SU-DHL-6 (cell line): ENCODE measurements around the gene PTPRC.

Experiments used
- H2AFZ ChIP-seq: fragments of 200-600 bp; sonication (generic); 2 replicates; pipeline ENCODE4 v1.6.1; 2014; ENCODE audit warnings: low read depth, mild to moderate bottlenecking, moderate library complexity, mixed read lengths, antibody characterized with exemption, low read length; ENCODE audit not compliant: severe bottlenecking
- H3F3A ChIP-seq: fragments of 200-600 bp; shearing (Covaris generic); 2 replicates; pipeline ENCODE4 v1.6.0; 2016; ENCODE audit warnings: antibody characterized with exemption, mild to moderate bottlenecking; ENCODE audit not compliant: insufficient read depth
- H3K27ac ChIP-seq: fragments of 200-600 bp; sonication (generic); 2 replicates; pipeline ENCODE4 v1.5.1; 2016; ENCODE audit warnings: low read depth, mild to moderate bottlenecking, low read length, moderate library complexity, mixed read lengths
- H3K27me3 ChIP-seq: fragments of 200-600 bp; sonication (generic), shearing (Covaris generic); 2 replicates; pipeline ENCODE4 v1.6.0; 2014; ENCODE audit warnings: mild to moderate bottlenecking, low read length
- H3K36me3 ChIP-seq: fragments of 200-600 bp; sonication (generic); 2 replicates; pipeline ENCODE4 v1.6.1; 2014; ENCODE audit warnings: mild to moderate bottlenecking, low read length, mixed read lengths
- H3K4me2 ChIP-seq: fragments of 300-600, 200-600 bp; shearing (Covaris generic), sonication (generic); 2 replicates; pipeline ENCODE4 v1.6.0; 2014; ENCODE audit warnings: low read length, low read depth, mild to moderate bottlenecking; ENCODE audit not compliant: poor library complexity, severe bottlenecking
- H3K4me3 ChIP-seq: fragments of 200-600 bp; sonication (generic); 2 replicates; pipeline ENCODE4 v1.5.1; 2014; ENCODE audit warnings: antibody characterized with exemption, low read length, mild to moderate bottlenecking, mixed read lengths; ENCODE audit not compliant: insufficient read depth, poor library complexity, severe bottlenecking
- H3K79me2 ChIP-seq: fragments of 200-600 bp; sonication (generic); 2 replicates; pipeline ENCODE4 v1.6.1; 2014; ENCODE audit warnings: mild to moderate bottlenecking, low read length, moderate library complexity; ENCODE audit not compliant: insufficient read depth
- H3K9ac ChIP-seq: fragments of 200-600 bp; sonication (generic); 2 replicates; pipeline ENCODE4 v1.7.0; 2014; ENCODE audit warnings: mild to moderate bottlenecking, low read length
- H3K9me2 ChIP-seq: fragments of 200-600 bp; sonication (generic); replicated peaks from 2 replicates; pipeline ENCODE4 v1.6.1; 2014; ENCODE audit warnings: low read length; ENCODE audit not compliant: insufficient read depth
- H3K9me3 ChIP-seq: fragments of 200-600 bp; sonication (generic); 2 replicates; pipeline ENCODE4 v1.6.1; 2014; ENCODE audit warnings: low read length, mixed read lengths; ENCODE audit not compliant: insufficient read depth
- H4K20me1 ChIP-seq: fragments of 200-600 bp; sonication (generic); 2 replicates; pipeline ENCODE4 v1.6.1; 2014; ENCODE audit warnings: low read depth, mild to moderate bottlenecking, antibody characterized with exemption, low read length, moderate library complexity, mixed read lengths
- EZH2phosphoT487 ChIP-seq: fragments of 200-600 bp; sonication (generic), shearing (Covaris generic); conservative IDR thresholded peaks from 2 replicates; pipeline ENCODE4 v1.6.1; 2018; ENCODE audit warnings: mild to moderate bottlenecking, antibody characterized with exemption, low read length, moderate library complexity, mixed read lengths
- TF ChIP-seq, protein P1 (sequence below): fragments of 200-600 bp; sonication (generic); IDR thresholded peaks from one replicate; pipeline ENCODE4 v1.5.1; 2017; ENCODE audit warnings: antibody characterized with exemption, mild to moderate bottlenecking, low read length, moderate library complexity; ENCODE audit not compliant: insufficient read depth, poor library complexity, severe bottlenecking

PTPRC gene

DNA sequence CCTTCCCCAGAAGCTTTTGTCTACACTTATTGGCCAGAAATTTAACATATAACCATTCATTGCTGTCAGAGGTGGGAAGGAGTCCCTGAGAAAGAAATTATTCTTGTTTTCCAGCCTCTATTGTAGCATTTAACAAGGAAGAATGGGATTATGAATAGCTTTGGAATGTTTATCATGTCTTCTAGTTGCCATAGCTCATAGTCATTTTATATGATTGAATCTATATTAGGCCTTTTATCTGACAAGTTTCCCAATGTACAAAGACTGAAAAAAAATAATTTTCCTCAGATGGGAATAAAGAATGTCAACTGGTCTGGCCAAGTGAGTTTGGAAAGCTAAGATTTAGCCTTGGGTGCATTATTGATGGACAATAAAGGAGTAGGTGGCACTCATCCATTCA lies 28.3 kb downstream of the PTPRC start:
- Histone ChIP-seq H3K27ac (peak overlapping the region; percentile 89), H3K4me3 (no peak overlapping the region), H3F3A (peaks cover 87% of the 10 kb centered on the region), H3K9me2 (no peaks in the 10 kb centered on the region), H3K4me2 (peak overlapping the region; percentile 95), H3K79me2 (peaks cover 95% of the 10 kb centered on the region), H3K9me3 (no peaks in the 10 kb centered on the region), H4K20me1 (no peaks in the 10 kb centered on the region), H3K9ac (no peak overlapping the region), H3K36me3 (peaks cover 35% of the 10 kb centered on the region), H3K27me3 (no peaks in the 10 kb centered on the region), H2AFZ (no peak overlapping the region)
- TF ChIP-seq EZH2phosphoT487: no peak
- TF ChIP-seq, protein P1, sequence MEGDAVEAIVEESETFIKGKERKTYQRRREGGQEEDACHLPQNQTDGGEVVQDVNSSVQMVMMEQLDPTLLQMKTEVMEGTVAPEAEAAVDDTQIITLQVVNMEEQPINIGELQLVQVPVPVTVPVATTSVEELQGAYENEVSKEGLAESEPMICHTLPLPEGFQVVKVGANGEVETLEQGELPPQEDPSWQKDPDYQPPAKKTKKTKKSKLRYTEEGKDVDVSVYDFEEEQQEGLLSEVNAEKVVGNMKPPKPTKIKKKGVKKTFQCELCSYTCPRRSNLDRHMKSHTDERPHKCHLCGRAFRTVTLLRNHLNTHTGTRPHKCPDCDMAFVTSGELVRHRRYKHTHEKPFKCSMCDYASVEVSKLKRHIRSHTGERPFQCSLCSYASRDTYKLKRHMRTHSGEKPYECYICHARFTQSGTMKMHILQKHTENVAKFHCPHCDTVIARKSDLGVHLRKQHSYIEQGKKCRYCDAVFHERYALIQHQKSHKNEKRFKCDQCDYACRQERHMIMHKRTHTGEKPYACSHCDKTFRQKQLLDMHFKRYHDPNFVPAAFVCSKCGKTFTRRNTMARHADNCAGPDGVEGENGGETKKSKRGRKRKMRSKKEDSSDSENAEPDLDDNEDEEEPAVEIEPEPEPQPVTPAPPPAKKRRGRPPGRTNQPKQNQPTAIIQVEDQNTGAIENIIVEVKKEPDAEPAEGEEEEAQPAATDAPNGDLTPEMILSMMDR: no peak

DNA sequence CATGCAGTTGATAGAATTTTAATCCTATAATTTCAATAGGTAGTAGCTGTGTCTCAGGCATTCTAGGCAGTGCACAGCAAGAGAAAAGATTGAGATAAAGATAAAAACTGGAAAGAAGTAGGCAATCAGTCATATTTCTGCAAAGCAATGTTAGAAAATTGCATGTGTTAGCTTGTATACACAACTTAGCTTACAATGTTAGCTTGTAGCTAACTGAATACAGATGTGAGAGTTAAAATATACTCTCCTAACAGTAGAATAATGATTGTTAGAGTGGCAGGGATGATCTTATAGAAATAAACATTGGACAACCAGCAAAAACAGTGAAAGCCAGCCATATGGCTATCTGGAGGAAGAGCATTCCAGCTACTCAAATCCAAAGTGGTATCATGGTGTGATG lies 29.0 kb downstream of the PTPRC start:
- Histone ChIP-seq H3K27ac (peak overlapping the region; percentile 89), H3K9me2 (no peaks in the 10 kb centered on the region)

DNA sequence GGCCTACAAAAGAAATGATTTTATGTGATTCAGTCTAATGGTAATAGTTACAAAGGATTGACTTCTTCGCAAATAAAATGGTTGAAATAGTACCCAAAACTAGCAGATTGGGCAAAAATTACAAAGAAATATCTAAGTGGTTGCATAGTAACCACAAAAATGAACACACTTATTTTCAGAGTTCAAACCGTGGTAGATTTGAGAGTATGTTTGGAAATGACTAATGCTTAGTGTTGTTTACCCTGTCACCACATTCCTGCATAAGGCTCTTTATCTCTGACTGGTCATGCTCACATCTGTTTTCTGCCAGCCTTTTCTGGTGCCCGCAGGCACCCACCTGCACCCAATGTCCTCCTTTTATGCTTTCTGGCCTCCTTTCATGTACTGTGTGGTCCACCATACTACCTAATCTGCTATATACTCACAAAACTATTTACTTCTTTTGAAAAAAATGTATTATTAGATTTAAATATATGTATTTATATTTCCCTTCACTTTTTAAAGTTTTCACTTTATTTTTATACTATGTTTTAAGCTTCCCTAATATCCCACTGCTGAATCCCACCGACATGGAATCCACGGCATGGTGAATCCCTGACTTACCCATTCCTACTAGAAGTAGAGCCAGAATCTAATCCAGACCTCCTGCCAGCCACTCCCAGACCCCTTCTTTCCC lies 30.3 kb downstream of the PTPRC start:
- no peak overlapping the region for H2AFZ ChIP-seq
- no peaks in the 10 kb centered on the region for H3K27me3 ChIP-seq
- H3K27ac ChIP-seq: peak overlapping the region; percentile 89
- H3K9ac ChIP-seq: peak overlapping the region; percentile 31
- H3F3A ChIP-seq: peaks cover 71% of the 10 kb centered on the region
- H3K4me3 ChIP-seq: peak overlapping the region; percentile 40
- TF ChIP-seq, protein P1: no peak
- no peak for TF ChIP-seq EZH2phosphoT487
- H3K79me2 ChIP-seq: peaks cover 98% of the 10 kb centered on the region
- H4K20me1 ChIP-seq: no peaks in the 10 kb centered on the region
- no peaks in the 10 kb centered on the region for H3K9me2 ChIP-seq
- no peaks in the 10 kb centered on the region for H3K9me3 ChIP-seq
- peak overlapping the region; percentile 95 for H3K4me2 ChIP-seq
- peaks cover 35% of the 10 kb centered on the region for H3K36me3 ChIP-seq

More for the DNA sequence above, 29.0 kb downstream of the PTPRC start:
- H4K20me1 ChIP-seq: no peaks in the 10 kb centered on the region
- H3K4me2 ChIP-seq: peak overlapping the region; percentile 95
- H3K9ac ChIP-seq: 0 out of 2 replicates have a peak overlapping the region, but pooled peaks have one; percentile 11
- no peaks in the 10 kb centered on the region for H3K27me3 ChIP-seq
- H3K79me2 ChIP-seq: peaks cover 95% of the 10 kb centered on the region
- peaks cover 33% of the 10 kb centered on the region for H3K36me3 ChIP-seq
- H2AFZ ChIP-seq: no peak overlapping the region
- no peaks in the 10 kb centered on the region for H3K9me3 ChIP-seq
- no peak for TF ChIP-seq EZH2phosphoT487
- TF ChIP-seq, protein P1: no peak
- peaks cover 83% of the 10 kb centered on the region for H3F3A ChIP-seq
- no peak overlapping the region for H3K4me3 ChIP-seq
